ENCODE data around the gene EML2. TPM values are rescaled to one million over a fixed set of nuclear protein-coding genes. Genes with fewer than 3 reads are reported as not detected.

The EML2 gene
- total RNA-seq, 1 experiment from 2014 or later = 32.7 TPM

GRCh38 chr19:45599286-45599685 lies 39.9 kb downstream of the EML2 start:
- intact Hi-C loops (cut with micrococcal nuclease; ENCODE audit: unreplicated experiment) = no loop called here
- CTCF ChIA-PET = no interaction called here
- TF ChIP-seq TCF7L2 (IDR thresholded peaks at IDR 0.05; ENCODE audit: low read depth, low read length) (no peak), POLR2AphosphoS5 (IDR thresholded peaks at IDR 0.05; ENCODE audit: low read depth, low read length) (no peak), SIN3A (IDR thresholded peaks at IDR 0.05; ENCODE audit: borderline replicate concordance, insufficient read depth, low read depth, low read length) (no peak)
- TF ChIP-seq, protein P1, sequence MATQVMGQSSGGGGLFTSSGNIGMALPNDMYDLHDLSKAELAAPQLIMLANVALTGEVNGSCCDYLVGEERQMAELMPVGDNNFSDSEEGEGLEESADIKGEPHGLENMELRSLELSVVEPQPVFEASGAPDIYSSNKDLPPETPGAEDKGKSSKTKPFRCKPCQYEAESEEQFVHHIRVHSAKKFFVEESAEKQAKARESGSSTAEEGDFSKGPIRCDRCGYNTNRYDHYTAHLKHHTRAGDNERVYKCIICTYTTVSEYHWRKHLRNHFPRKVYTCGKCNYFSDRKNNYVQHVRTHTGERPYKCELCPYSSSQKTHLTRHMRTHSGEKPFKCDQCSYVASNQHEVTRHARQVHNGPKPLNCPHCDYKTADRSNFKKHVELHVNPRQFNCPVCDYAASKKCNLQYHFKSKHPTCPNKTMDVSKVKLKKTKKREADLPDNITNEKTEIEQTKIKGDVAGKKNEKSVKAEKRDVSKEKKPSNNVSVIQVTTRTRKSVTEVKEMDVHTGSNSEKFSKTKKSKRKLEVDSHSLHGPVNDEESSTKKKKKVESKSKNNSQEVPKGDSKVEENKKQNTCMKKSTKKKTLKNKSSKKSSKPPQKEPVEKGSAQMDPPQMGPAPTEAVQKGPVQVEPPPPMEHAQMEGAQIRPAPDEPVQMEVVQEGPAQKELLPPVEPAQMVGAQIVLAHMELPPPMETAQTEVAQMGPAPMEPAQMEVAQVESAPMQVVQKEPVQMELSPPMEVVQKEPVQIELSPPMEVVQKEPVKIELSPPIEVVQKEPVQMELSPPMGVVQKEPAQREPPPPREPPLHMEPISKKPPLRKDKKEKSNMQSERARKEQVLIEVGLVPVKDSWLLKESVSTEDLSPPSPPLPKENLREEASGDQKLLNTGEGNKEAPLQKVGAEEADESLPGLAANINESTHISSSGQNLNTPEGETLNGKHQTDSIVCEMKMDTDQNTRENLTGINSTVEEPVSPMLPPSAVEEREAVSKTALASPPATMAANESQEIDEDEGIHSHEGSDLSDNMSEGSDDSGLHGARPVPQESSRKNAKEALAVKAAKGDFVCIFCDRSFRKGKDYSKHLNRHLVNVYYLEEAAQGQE (IDR thresholded peaks at IDR 0.05; ENCODE audit: insufficient read depth in 1 of 2, low read depth in 2 of 2, low read length in 1 of 2) = no peak
- TF ChIP-seq, protein P2, sequence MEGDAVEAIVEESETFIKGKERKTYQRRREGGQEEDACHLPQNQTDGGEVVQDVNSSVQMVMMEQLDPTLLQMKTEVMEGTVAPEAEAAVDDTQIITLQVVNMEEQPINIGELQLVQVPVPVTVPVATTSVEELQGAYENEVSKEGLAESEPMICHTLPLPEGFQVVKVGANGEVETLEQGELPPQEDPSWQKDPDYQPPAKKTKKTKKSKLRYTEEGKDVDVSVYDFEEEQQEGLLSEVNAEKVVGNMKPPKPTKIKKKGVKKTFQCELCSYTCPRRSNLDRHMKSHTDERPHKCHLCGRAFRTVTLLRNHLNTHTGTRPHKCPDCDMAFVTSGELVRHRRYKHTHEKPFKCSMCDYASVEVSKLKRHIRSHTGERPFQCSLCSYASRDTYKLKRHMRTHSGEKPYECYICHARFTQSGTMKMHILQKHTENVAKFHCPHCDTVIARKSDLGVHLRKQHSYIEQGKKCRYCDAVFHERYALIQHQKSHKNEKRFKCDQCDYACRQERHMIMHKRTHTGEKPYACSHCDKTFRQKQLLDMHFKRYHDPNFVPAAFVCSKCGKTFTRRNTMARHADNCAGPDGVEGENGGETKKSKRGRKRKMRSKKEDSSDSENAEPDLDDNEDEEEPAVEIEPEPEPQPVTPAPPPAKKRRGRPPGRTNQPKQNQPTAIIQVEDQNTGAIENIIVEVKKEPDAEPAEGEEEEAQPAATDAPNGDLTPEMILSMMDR (IDR thresholded peaks at IDR 0.05) = no peak
- ATAC-seq (no peak), DNase-seq (ENCODE audit: low read depth, low spot score) (no peak)
- Histone ChIP-seq H3K9me3 (ENCODE audit: control insufficient read depth, insufficient read depth, low read depth, low read length) (no peaks in the 10 kb centered on the region), H3K4me3 (ENCODE audit: low read depth in 2 of 2, low read length in 2 of 2) (no peak overlapping the region), H3K27ac (ENCODE audit: low read length) (no peak overlapping the region), H3K4me1 (ENCODE audit: control insufficient read depth, insufficient read depth, low read length) (peaks cover 3% of the 10 kb centered on the region; the same call in 1 of the 2 replicates), H3K27me3 (ENCODE audit: control insufficient read depth, insufficient read depth, low read length) (no peaks in the 10 kb centered on the region; the same call in 1 of the 2 replicates), H3K36me3 (ENCODE audit: control insufficient read depth, insufficient read depth, low read length) (no peaks in the 10 kb centered on the region)
- in situ Hi-C loops (cut with HindIII; ENCODE audit: low pct_unique_long_range_greater_than_20kb, low sequenced_read_pairs) = no loop called here
- POLR2A ChIA-PET = no interaction called here
- BruUV-seq (replicated peaks) = no TSS peak

DNA sequence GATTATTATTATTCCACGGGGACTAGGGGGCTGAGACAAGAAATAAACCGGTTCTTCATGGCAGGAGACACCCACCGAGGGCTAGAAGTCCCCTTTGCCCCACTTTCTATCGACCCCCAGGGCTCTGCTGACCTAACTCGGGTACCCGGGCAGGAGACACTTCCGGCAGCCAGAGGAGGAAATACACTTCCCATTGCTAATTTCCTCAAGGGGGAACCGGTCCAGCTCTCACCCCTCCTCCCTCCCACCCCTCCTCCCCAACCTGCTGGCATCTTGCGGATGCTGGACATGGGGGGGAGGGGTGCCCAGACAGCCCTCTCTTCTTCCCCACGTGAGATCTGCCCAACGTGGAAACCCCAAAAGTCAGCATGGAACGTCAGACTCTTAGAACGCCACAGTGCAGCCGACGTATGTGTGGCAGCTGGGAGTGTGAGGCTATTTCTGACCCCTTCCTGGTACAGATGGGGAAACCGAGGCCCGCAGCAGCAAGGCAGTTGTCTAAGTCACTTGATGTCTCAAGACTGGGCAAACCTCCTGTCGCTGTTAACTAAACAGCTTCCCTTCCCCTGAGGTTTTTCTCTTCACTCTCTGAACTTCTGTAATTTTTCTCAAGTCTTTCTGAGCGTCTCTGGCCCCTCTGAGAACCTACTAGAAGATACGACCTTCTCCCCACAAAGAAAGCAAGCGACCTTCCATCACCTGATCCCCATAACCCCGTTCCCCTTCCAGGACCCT lies 40.8 kb downstream of the EML2 start:
- intact Hi-C loops (cut with micrococcal nuclease; ENCODE audit: unreplicated experiment) = no loop called here
- ChIA-PET POLR2A (no interaction called here), CTCF (interaction anchor here (0.6 kb wide), 1 partner anchor 44 kb away, joined by 3 read pairs; no protein-coding TSS in a partner anchor)
- TF ChIP-seq TCF7L2 (IDR thresholded peaks at IDR 0.05; ENCODE audit: low read depth, low read length) = no peak
- in situ Hi-C loops (cut with HindIII; ENCODE audit: low pct_unique_long_range_greater_than_20kb, low sequenced_read_pairs) = no loop called here
- Histone ChIP-seq H3K27ac (ENCODE audit: low read length) (peak overlapping the region; percentile 17; the same call in 1 of the 2 replicates), H3K4me1 (ENCODE audit: control insufficient read depth, insufficient read depth, low read length) (peaks cover 3% of the 10 kb centered on the region; the same call in 1 of the 2 replicates), H3K9me3 (ENCODE audit: control insufficient read depth, insufficient read depth, low read depth, low read length) (no peaks in the 10 kb centered on the region), H3K4me3 (ENCODE audit: low read depth in 2 of 2, low read length in 2 of 2) (peak overlapping the region in 1 of 2 experiments; percentile 23; a peak in 2 of 4 replicates), H3K27me3 (ENCODE audit: control insufficient read depth, insufficient read depth, low read length) (no peaks in the 10 kb centered on the region; the same call in 1 of the 2 replicates), H3K36me3 (ENCODE audit: control insufficient read depth, insufficient read depth, low read length) (no peaks in the 10 kb centered on the region)
- ATAC-seq (peak; percentile 20; the same call in 1 of the 2 replicates), DNase-seq (ENCODE audit: low read depth, low spot score) (no peak)
- BruUV-seq (replicated peaks) = no TSS peak

All from Panc1 (cell line).